Hepatic stellate cell (primary cell): ENCODE data around the gene KLKB1.

Source experiments
- DNase-seq: peaks from one replicate; pipeline ENCODE4 v3.0.0; 2011; ENCODE audit warnings: low spot score

KLKB1 gene

DNA sequence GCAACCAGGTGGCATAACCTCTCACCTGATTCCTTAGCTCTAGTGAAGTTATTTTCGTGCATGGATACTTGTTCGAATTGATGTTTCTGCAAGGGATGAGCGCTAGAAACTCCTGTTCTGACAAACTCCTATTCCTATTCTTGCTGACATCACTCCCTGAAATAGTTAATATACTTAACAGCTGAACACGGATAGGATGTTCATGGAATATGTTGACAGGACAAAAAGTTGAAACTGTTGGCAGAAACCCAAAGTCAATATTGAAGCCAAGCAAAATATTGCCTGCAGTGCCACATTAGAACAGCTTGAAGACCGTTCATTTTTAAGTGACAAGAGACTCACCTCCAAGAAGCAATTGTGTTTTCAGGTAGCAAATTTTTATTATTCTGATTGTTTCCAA, at the start of gene KLKB1:
TSS of gene KLKB1 (plus strand) at position 287 of the 400 bp plus-strand sequence. CDS start 689 bp downstream, outside the sequence.
- no peak for DNase-seq

DNA sequence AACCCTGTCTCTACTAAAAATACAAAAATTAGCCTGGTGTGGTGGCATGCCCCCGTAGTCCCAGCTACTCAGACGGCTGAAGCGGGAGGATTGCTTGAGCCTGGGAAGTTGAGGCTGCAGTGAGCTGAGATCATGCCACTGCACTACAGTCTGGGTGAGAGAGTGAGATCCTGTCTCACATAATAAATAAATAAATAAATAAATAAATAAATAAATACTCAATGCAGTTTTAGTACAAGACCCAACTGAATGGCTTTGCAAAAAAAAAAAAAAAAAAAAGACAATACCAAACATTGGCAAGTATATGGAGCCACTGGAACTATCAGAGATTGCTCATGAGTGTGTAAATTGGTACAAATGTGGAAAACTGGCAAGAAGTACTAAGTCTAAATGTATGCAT, 39.2 kb upstream of the KLKB1 start:
- no peak for DNase-seq

DNA sequence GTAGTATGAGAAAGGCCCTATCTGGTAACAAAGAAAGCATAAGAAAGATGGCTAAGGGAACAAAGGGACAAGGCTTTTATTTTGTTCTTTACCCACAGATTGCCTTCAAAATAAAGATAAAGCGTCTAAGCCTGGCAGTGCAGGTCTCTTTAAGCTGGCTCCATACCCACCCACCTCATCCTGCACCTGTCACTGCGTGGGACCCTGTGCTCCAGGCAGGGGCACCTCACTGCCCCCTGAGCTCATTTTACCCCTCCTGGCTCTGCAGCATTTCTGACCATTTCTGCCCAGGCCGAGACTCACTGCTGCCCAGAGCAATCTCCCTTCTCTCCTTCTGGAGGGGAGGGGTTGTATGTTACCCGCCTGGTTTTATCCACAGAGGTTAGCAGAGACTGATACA, 37.7 kb upstream of the KLKB1 start:
- no peak for DNase-seq

- no peak for DNase-seq
Observed at GRCh38 chr4:186190581-186191199, 36.6 kb upstream of the KLKB1 start.

GRCh38 chr4:186191200-186192065, 35.9 kb upstream of the KLKB1 start, which contains the start of gene CYP4V2:
TSS of gene CYP4V2 (plus strand) at chr4:186191567. CDS start at chr4:186191824, 257 bp downstream.
- peak; percentile 85 for DNase-seq

GRCh38 chr4:186192066-186192612, 35.2 kb upstream of the KLKB1 start:
- peak; percentile 49 for DNase-seq

- no peak for DNase-seq
Observed at GRCh38 chr4:186193851-186194250, 33.5 kb upstream of the KLKB1 start.

GRCh38 chr4:186196063-186196462, 31.2 kb upstream of the KLKB1 start:
- DNase-seq = no peak

DNA sequence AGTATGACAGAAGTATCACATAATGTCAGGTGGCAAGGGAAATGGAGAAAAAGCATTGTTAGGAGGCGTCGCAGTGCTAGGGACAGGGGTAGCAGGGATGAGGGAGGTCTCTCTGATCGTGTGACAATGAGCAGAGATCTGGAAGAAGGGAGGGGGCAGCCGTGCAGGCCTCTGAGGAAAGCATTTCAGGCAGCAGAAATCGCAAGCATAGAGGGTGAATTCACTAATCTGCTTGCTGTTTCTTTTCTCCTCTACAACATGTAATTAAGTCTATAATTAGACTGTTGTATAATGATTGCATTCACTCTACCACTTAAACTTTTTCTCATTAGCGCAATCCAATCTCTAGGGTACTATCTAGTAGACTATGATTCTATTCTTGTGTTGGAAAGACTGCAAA, 26.8 kb upstream of the KLKB1 start:
- no peak for DNase-seq

DNA sequence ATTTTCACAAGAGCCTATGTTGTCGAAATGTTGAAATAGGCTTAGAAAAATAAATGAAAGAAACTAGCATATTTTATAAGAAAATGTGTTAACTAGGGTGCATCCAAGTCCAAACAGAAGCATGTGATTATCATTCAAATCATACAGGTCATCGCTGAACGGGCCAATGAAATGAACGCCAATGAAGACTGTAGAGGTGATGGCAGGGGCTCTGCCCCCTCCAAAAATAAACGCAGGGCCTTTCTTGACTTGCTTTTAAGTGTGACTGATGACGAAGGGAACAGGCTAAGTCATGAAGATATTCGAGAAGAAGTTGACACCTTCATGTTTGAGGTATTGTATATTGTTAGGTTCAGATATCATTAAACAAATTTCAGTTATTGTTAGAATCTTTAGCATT, 26.3 kb upstream of the KLKB1 start:
- no peak for DNase-seq

GRCh38 chr4:186201535-186202230, 25.6 kb upstream of the KLKB1 start:
- DNase-seq = peak; percentile 67

- DNase-seq = no peak
Observed at GRCh38 chr4:186202490-186203140, 24.7 kb upstream of the KLKB1 start.

GRCh38 chr4:186203406-186203805, 23.9 kb upstream of the KLKB1 start:
- no peak for DNase-seq

DNA sequence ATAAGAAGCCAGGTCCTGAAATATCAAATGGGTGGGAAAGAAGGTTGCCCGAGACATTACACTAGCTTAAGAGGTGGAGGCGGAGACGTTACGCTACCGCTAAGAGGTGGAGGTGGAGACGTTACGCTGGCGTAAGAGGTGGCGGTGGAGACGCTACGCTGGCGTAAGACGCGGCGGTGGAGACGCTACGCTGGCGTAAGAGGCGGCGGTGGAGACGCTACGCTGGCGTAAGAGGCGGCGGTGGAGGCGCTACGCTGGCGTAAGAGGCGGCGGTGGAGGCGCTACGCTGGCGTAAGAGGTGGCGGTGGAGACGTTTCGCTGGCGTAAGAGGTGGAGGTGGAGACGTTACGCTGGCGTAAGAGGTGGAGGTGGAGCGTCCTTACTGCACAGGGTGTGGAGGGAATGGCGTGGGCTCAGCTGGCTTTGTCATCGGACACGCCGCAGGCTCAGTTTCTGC, 23.2 kb upstream of the KLKB1 start:
- DNase-seq = peak; percentile 21

- no peak for DNase-seq
Observed at GRCh38 chr4:186204686-186205085, 22.6 kb upstream of the KLKB1 start.

GRCh38 chr4:186205156-186205555, 22.2 kb upstream of the KLKB1 start:
- DNase-seq = no peak

DNA sequence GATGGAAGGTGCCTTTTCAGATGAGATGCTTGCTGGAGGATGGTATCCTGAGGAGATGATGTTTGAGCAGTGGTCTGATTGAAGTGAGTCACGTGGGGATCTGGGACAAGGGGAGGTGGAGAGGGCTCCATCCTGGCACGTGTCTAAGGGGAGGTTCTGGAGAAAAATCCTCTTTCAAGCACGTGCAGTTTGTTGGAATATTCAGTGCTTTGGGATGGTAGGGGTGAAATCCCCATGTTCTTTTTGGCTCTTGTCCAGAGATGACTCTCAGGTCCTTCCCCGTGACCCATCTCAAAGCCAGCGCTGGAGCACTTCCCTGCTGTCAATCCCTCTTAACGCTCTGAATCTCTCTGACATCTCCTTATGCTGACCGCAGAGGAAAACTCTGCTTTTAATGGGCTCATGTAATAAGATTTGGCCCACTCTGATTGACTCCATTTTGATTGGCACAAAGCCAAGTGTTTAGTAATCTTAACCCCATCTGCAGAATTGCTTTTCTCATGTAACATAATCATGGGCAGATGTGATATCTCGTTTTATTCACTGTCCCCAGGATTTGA, 10.8 kb upstream of the KLKB1 start:
- no peak for DNase-seq

GRCh38 chr4:186217733-186218293, 9.5 kb upstream of the KLKB1 start:
- no peak for DNase-seq

GRCh38 chr4:186221624-186222023, 5.7 kb upstream of the KLKB1 start:
- DNase-seq = no peak

- no peak for DNase-seq
Observed at GRCh38 chr4:186225848-186226247, 1.5 kb upstream of the KLKB1 start.

DNA sequence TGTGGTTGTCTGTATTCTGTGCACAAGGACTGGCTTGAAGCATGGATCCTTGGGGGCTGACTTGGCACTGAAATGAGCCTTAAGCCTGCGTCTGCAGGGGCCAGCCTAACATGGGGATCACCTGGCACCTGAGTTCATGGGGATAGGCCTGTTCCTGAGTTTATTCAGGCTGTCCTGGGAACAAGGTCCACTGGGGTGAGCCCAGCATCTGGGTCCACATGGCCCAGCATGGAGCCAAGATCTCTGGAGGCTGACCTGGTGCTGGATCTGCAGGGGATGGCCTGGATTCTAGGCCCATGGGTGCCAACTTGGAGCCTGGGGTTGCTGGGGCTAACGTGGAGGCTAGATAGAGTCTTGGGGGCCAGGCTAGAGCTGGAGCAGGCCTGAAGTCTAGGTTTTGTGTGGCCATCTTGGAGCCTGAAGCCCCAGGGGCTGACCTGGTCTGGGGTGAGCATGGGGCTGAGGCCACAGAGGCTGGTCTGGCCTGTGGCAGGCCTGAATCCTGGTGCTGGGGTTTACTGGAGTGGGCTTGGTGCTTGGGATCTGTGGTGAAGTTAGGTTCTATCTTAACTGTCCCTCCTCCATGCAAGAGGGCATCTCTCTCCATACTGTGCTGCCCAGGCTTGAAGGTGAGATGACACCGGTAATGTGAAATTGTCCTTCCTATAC, 652 bp upstream of the KLKB1 start:
- no peak for DNase-seq
